Measurements from ENCODE around the gene KCNK2.

Gene KCNK2

GRCh38 chr1:215140135-215140534, 57.6 kb downstream of the KCNK2 start:
- TF ChIP-seq, protein P1, sequence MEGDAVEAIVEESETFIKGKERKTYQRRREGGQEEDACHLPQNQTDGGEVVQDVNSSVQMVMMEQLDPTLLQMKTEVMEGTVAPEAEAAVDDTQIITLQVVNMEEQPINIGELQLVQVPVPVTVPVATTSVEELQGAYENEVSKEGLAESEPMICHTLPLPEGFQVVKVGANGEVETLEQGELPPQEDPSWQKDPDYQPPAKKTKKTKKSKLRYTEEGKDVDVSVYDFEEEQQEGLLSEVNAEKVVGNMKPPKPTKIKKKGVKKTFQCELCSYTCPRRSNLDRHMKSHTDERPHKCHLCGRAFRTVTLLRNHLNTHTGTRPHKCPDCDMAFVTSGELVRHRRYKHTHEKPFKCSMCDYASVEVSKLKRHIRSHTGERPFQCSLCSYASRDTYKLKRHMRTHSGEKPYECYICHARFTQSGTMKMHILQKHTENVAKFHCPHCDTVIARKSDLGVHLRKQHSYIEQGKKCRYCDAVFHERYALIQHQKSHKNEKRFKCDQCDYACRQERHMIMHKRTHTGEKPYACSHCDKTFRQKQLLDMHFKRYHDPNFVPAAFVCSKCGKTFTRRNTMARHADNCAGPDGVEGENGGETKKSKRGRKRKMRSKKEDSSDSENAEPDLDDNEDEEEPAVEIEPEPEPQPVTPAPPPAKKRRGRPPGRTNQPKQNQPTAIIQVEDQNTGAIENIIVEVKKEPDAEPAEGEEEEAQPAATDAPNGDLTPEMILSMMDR (IDR thresholded peaks at IDR 0.05): no peak
- intact Hi-C loops (cut with DNase I; ENCODE audit: low total_unique reads): no loop called here
- Histone ChIP-seq H3K27me3 (no peaks in the 10 kb centered on the region), H3K27ac (no peak overlapping the region), H3K4me3 (no peak overlapping the region), H3K36me3 (no peaks in the 10 kb centered on the region), H3K9me3 (peaks cover 0 to 5% (median 2%) of the 10 kb centered on the region in 3 donors), H3K4me1 (no peaks in the 10 kb centered on the region)
- no peak for DNase-seq

DNA sequence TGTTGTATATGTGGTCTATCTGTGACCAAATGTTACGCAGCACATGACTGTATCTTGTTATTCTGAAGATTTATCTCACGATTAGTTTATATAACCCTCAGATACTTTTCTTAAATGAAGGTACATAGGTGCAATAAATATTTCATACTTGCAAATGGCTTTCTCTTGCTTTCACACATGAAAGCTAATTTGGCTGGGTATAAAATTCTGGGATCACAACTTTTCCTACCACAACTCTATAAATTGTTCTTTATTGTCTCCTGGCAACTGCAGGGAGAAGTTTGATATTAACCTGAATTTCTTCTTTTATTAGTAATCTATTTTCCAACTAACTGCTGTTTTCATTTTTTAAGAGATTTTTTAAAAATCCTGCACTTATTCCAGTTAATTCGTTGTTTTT, 58.9 kb downstream of the KCNK2 start:
- intact Hi-C loops (cut with DNase I; ENCODE audit: low total_unique reads): no loop called here
- TF ChIP-seq, protein P1 (IDR thresholded peaks at IDR 0.05): no peak
- Histone ChIP-seq H3K27ac (no peak overlapping the region), H3K9me3 (peaks cover 0 to 5% (median 2%) of the 10 kb centered on the region in 3 donors), H3K27me3 (no peaks in the 10 kb centered on the region), H3K4me3 (no peak overlapping the region), H3K4me1 (no peaks in the 10 kb centered on the region), H3K36me3 (no peaks in the 10 kb centered on the region)
- DNase-seq: no peak

DNA sequence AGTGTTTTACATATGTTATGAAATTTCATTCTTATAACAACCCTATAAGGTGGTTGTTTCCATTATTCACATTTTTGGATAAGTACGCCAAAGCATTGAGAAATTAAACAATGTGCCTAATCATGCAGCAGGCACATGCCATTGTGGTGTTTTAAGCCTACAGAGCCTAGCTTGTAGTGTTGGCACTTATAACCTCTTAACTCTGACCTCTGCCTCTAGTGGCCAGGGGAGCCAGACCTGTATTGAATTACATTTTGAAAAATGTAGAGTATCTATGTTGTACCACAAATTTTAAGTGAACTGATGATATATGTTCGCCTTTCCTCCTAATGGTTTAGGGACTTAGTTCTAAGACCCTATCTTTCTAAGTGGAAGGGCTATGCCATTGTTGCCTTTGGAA, 61.0 kb downstream of the KCNK2 start:
- intact Hi-C loops (cut with DNase I; ENCODE audit: low total_unique reads): no loop called here
- Histone ChIP-seq H3K27me3 (no peaks in the 10 kb centered on the region), H3K36me3 (no peaks in the 10 kb centered on the region), H3K4me1 (no peaks in the 10 kb centered on the region), H3K27ac (no peak overlapping the region), H3K4me3 (no peak overlapping the region), H3K9me3 (peaks cover 0 to 5% (median 2%) of the 10 kb centered on the region in 3 donors)
- no peak for DNase-seq
- TF ChIP-seq, protein P1 (IDR thresholded peaks at IDR 0.05): no peak

DNA sequence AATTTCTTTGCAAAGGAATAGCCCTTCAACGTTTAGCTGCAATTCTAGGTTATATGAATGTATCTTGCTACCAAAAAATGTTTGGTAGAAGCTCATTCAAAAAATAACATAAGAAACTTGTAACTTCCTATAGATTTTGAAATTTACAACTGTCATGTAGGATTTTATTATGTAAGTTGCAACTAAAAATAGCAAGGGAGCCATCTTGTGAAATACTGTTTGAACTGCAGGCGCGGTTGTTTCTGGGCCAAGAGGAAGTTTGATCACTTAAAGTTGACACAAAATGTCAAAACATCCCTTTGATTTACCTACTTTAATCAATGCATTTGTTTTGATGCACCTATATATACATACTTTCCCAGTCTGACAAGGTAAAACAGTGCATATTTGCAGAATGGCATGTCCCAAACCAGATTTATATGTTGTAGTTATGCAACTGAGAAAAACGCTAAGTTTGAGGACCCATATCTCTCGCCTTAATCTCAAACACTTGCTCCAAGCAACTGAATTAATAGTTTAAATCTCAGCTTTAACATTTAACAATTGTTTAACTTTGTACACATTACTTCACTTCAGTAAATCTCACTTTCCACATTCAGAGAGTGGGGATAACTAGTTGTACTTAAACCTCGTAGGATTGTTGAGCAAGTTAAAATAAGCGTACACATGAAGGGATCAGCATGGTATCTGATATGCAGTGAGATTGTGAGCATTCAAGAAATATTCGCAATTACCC, 63.9 kb downstream of the KCNK2 start:
- Histone ChIP-seq H3K9me3 (peaks cover 0 to 4% (median 0%) of the 10 kb centered on the region in 3 donors), H3K27ac (no peak overlapping the region), H3K4me1 (no peaks in the 10 kb centered on the region), H3K36me3 (no peaks in the 10 kb centered on the region), H3K27me3 (no peaks in the 10 kb centered on the region), H3K4me3 (no peak overlapping the region)
- DNase-seq: no peak
- TF ChIP-seq, protein P1 (IDR thresholded peaks at IDR 0.05): no peak
- intact Hi-C loops (cut with DNase I; ENCODE audit: low total_unique reads): no loop called here

- no peak overlapping the region for H3K4me3 ChIP-seq
- intact Hi-C loops (cut with DNase I; ENCODE audit: low total_unique reads): no loop called here
- TF ChIP-seq, protein P1 (IDR thresholded peaks at IDR 0.05): no peak
- no peaks in the 10 kb centered on the region for H3K27me3 ChIP-seq
- no peaks in the 10 kb centered on the region for H3K36me3 ChIP-seq
- no peaks in the 10 kb centered on the region for H3K4me1 ChIP-seq
- no peak for DNase-seq
- H3K9me3 ChIP-seq: no peaks in the 10 kb centered on the region
- no peak overlapping the region for H3K27ac ChIP-seq
Observed at GRCh38 chr1:215147024-215147423, 64.5 kb downstream of the KCNK2 start.

All from tibial artery (tissue), 4 donors.